ENCODE measurements around the gene ASB16. TPM values are rescaled to one million over a fixed set of nuclear protein-coding genes. Genes with fewer than 3 reads are reported as not detected.
A peak's percentile ranks its signal among the peaks of the same experiment; 100 is the strongest.

Gene ASB16
- total RNA-seq, 1 experiment from 2014 or later, result 0.11 TPM

- peaks cover 20% of the 10 kb centered on the region for H3K4me1 Mint-ChIP-seq
- peak; percentile 89 for ATAC-seq
- no peak overlapping the region for H3K4me3 Mint-ChIP-seq
- H3K36me3 Mint-ChIP-seq, result peaks cover 50% of the 10 kb centered on the region
- H3K27me3 Mint-ChIP-seq (ENCODE audit: low read depth), result no peaks in the 10 kb centered on the region
- no peaks in the 10 kb centered on the region for H3K9me3 Mint-ChIP-seq
- ChIA-PET POLR2A (interaction anchor here (0.6 to 2.6 kb wide), 6 partner anchors 9 to 144 kb away, joined by 3 to 13 read pairs (median 4); partner anchors contain the start of genes RUNDC3A and UBTF), CTCF (interaction anchor here (0.6 to 3.9 kb wide), 49 partner anchors 8 to 313 kb away, joined by 3 to 77 read pairs (median 6); partner anchors contain the start of genes ASB16, ATXN7L3, FAM171A2 and GRN)
- peak overlapping the region; percentile 42 for H3K27ac Mint-ChIP-seq
- peak; percentile 94 for DNase-seq (ENCODE audit: low spot score)
- TF ChIP-seq ZNF281 (CRISPR knock-in tag; IDR thresholded peaks at IDR 0.05), result no peak
- TF ChIP-seq FOXP4 (CRISPR knock-in tag; IDR thresholded peaks at IDR 0.05), result 0 out of 2 replicates have a peak, but pooled peaks have one; percentile 54
- TF ChIP-seq ZNF416 (CRISPR knock-in tag; IDR thresholded peaks at IDR 0.05), result no peak
- TF ChIP-seq ZBTB43 (CRISPR knock-in tag; IDR thresholded peaks at IDR 0.05), result peak; percentile 82
- peak; percentile 90 for TF ChIP-seq PRDM15 (CRISPR knock-in tag; IDR thresholded peaks at IDR 0.05)
- peak; percentile 15; the same call in 1 of the 2 replicates for TF ChIP-seq SMAD3 (CRISPR knock-in tag; IDR thresholded peaks at IDR 0.05; ENCODE audit: borderline replicate concordance)
- TF ChIP-seq NFE2L1 (CRISPR knock-in tag; IDR thresholded peaks at IDR 0.05), result 0 out of 2 replicates have a peak, but pooled peaks have one; percentile 53
- TF ChIP-seq USF1 (CRISPR knock-in tag; IDR thresholded peaks at IDR 0.05), result 0 out of 2 replicates have a peak, but pooled peaks have one; percentile 31
- no peak for TF ChIP-seq PREB (CRISPR knock-in tag; IDR thresholded peaks at IDR 0.05; ENCODE audit: borderline replicate concordance)
- TF ChIP-seq HMGA2 (CRISPR knock-in tag; IDR thresholded peaks at IDR 0.05), result no peak
- peak; percentile 98 for TF ChIP-seq ZNF121 (CRISPR knock-in tag; IDR thresholded peaks at IDR 0.05)
- TF ChIP-seq IRF2 (CRISPR knock-in tag; IDR thresholded peaks at IDR 0.05; ENCODE audit: borderline replicate concordance, low read depth), result no peak
- TF ChIP-seq STAT6 (CRISPR knock-in tag; conservative IDR thresholded peaks at IDR 0.05; ENCODE audit: low read depth), result no peak
- no peak for TF ChIP-seq NR3C1 (CRISPR knock-in tag; conservative IDR thresholded peaks at IDR 0.05; ENCODE audit: low read depth)
- peak; percentile 75 for TF ChIP-seq TEAD1 (CRISPR knock-in tag; IDR thresholded peaks at IDR 0.05)
- TF ChIP-seq ZNF671 (CRISPR knock-in tag; IDR thresholded peaks at IDR 0.05), result no peak
- peak; percentile 96 for TF ChIP-seq ETV6 (CRISPR knock-in tag; IDR thresholded peaks at IDR 0.05)
- TF ChIP-seq CREB1 (CRISPR knock-in tag; IDR thresholded peaks at IDR 0.05), result peak; percentile 40; the same call in 1 of the 2 replicates
- TF ChIP-seq ERG (CRISPR knock-in tag; IDR thresholded peaks at IDR 0.05), result no peak
- 0 out of 2 replicates have a peak, but pooled peaks have one; percentile 49 for TF ChIP-seq ZNF263 (CRISPR knock-in tag; IDR thresholded peaks at IDR 0.05; ENCODE audit: low read depth)
Observed at GRCh38 chr17:44210342-44211192, 40.1 kb downstream of the ASB16 start.
